Heart left ventricle (tissue), 16 donors: ENCODE data around the gene ATP7B. TPM values are rescaled to one million over a fixed set of nuclear protein-coding genes. Genes with fewer than 3 reads are reported as not detected.

Experiments used
- ATAC-seq, 4 donors: fragments of 200-7000 bp; cut with Tn5 transposase; one replicate each; pipeline ENCODE4 v1.9.1; 2020 to 2022; ENCODE audit warnings: moderate library complexity in 4 of 4, mild to moderate bottlenecking in 3 of 4, moderate number of reproducible peaks in 1 of 4
- DNase-seq, 5 donors: peaks; one replicate each; pipeline ENCODE4 v3.0.0-alpha.2; 2020
- H3K27ac ChIP-seq, 12 donors: fragments of 200-600 bp; sonication (generic) in 4 of 12; one replicate each; pipeline versions ENCODE4 v1.5.0 to v1.8.0; 2016 to 2022; ENCODE audit warnings: mild to moderate bottlenecking in 2 of 12
- H3K27me3 ChIP-seq, 9 donors: fragments of 200-600 bp; sonication (generic) in 2 of 9; one replicate each; pipeline versions ENCODE4 v1.5.1 to v1.8.0; 2016 to 2022; ENCODE audit warnings: mild to moderate bottlenecking in 3 of 9
- H3K36me3 ChIP-seq, 9 donors: fragments of 200-600 bp; sonication (generic) in 2 of 9; one replicate each; pipeline versions ENCODE4 v1.5.0 to v1.8.0; 2018 to 2022; ENCODE audit warnings: mild to moderate bottlenecking in 2 of 9
- H3K4me1 ChIP-seq, 12 donors: fragments of 200-600 bp; sonication (generic) in 4 of 12; one replicate each; pipeline versions ENCODE4 v1.5.0 to v1.8.0; 2016 to 2022; ENCODE audit warnings: mild to moderate bottlenecking in 3 of 12
- H3K4me3 ChIP-seq, 12 donors: fragments of 200-600 bp; sonication (generic) in 4 of 12; one replicate each; pipeline versions ENCODE4 v1.5.0 to v1.8.0; 2017 to 2022; ENCODE audit warnings: mild to moderate bottlenecking in 9 of 12, moderate library complexity in 4 of 12
- H3K9me3 ChIP-seq, 12 donors: fragments of 200-600 bp; sonication (generic) in 4 of 12; one replicate each; pipeline versions ENCODE4 v1.5.0 to v1.8.0; 2016 to 2022; ENCODE audit warnings: mild to moderate bottlenecking in 1 of 12
- POLR2A ChIP-seq, 2 donors: fragments of 450-650 bp; IDR thresholded peaks; one replicate each; pipeline ENCODE4 v1.6.1; 2017; ENCODE audit warnings: antibody characterized with exemption in 2 of 2, mild to moderate bottlenecking in 2 of 2, moderate library complexity in 2 of 2
- WGBS, 4 donors: extraction: QIAGEN DNeasy Blood & Tissue Kit in 2 of 4; methylation state at CpG; one replicate each; pipeline versions ENCODE4 v1.1.5 to v1.1.7; 2013 to 2018; 5-methylcytosine and 5-hydroxymethylcytosine counted together
- intact Hi-C, 10 donors: fragments of 100-400 bp; cut with DNase I; formaldehyde crosslinking; loops; one replicate each; pipeline versions ENCODE4 v1.11.1 to v1.14.2; 2022
- polyA plus RNA-seq, 2 donors: library from polyadenylated mRNA; stranded (reverse); fragments of 200-250 nt; gene quantifications; one replicate each; pipeline ENCODE4 v1.2.3, GENCODE V29; 2013
- total RNA-seq, 9 donors: library from RNA; depleted of rRNA in 2 of 9; stranded (reverse); fragments of >200 nt in 2 of 9; fragmentation: NEBNext Ultra II Directional in 3 of 9; extraction: Animal tissue kit (Norgen Biotek cat#: 25700) in 3 of 9; gene quantifications; one replicate each; pipeline versions ENCODE4 v1.1.0 to v1.2.4, GENCODE V29; 2016 to 2023
- TF ChIP-seq, protein P1 (sequence below), 12 donors: fragments of 200-600 bp; sonication (generic) in 4 of 12; IDR thresholded peaks; one replicate each; pipeline versions ENCODE4 v1.5.0 to v1.8.0; 2018 to 2022; ENCODE audit warnings: antibody characterized with exemption in 12 of 12, mild to moderate bottlenecking in 5 of 12
- donor health status: ischemic (EF 13 %, LVEDD 7.1; RV severe dilation, severe dysfunction).
- donor health status: healthy with polysubstance abuse.
- donor health status: DM: no; HTN: yes; CAD: no.
- donor health status: DM: no; HTN: no; CAD: no.
- donor health status: ischemic (EF 25% LVEDD 6.9; RV normal size, moderate dysfunction).
- donor health status: ischemic (EF 25% LVEDD 5.7; RV mildly dilated, moderate dysfunction).
- donor health status: healthy.
- donor health status: DM: yes; HTN: yes; CAD: no.
- donor health status: ischemic (EF 35%, LVEDD 5.7; RV mildly dilated, moderate dysfunction).
- donor health status: nonischemic (EF 11% LVEDD 7.7; RV severe dilation, severe dysfunction).
- donor health status: DM: yes; HTN: yes; CAD: no.
- donor health status: PGD.
- donor health status: ischemic (EF 29% LVEDD 5.4; RV normal size, mild dysfunction).
- donor health status: nonischemic (EF 23%, LVEDD 6.1; RV moderate dilation, normal function).

ATP7B gene
- total and polyA plus RNA-seq, 11 donors = 2.7 to 11.4 (median 4.3) TPM

DNA sequence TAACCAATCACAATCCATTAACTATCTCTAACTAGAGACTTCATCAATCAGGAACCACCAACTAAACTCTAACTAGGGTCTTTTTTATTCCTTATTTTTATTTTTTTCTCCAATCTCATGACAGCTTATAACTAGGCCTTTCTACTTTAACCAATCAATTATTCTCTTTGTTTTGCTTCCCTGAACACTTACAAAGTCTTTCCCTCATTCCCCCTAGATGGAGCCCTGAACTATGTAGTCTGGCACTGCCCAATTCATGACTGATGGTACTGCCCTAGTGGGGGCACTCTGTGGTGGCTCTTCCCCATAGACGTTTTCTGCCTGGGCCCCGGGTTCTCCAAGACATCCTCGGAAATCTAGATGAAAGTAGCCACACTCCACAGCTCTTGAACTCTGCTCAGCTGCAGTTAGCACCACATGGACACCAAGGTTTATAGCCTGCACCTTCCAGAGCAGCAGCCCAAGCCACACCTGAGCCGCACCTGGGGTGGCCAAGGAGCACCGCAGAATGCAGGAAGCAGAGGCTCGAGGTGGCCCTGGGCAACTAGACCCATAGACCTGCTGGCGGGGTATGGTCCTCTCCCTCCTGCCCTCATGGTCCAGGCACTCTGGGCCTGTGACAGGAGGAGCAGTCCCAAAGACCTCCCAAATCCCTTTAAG is 6.6 kb downstream of the ATP7B start:
- Histone ChIP-seq H3K9me3 (no peaks in the 10 kb centered on the region), H3K27ac (no peak overlapping the region), H3K27me3 (no peaks in the 10 kb centered on the region), H3K36me3 (no peaks in the 10 kb centered on the region), H3K4me1 (peaks cover 0 to 13% (median 0%) of the 10 kb centered on the region in 12 donors), H3K4me3 (no peak overlapping the region)
- DNase-seq = no peak
- ATAC-seq = peak in 1 of 4 donors; percentile 33
- WGBS, 4 donors = 87 to 92% (median 88%) methylated on average over 7 of the region's 7 CpGs
- TF ChIP-seq, protein P1, sequence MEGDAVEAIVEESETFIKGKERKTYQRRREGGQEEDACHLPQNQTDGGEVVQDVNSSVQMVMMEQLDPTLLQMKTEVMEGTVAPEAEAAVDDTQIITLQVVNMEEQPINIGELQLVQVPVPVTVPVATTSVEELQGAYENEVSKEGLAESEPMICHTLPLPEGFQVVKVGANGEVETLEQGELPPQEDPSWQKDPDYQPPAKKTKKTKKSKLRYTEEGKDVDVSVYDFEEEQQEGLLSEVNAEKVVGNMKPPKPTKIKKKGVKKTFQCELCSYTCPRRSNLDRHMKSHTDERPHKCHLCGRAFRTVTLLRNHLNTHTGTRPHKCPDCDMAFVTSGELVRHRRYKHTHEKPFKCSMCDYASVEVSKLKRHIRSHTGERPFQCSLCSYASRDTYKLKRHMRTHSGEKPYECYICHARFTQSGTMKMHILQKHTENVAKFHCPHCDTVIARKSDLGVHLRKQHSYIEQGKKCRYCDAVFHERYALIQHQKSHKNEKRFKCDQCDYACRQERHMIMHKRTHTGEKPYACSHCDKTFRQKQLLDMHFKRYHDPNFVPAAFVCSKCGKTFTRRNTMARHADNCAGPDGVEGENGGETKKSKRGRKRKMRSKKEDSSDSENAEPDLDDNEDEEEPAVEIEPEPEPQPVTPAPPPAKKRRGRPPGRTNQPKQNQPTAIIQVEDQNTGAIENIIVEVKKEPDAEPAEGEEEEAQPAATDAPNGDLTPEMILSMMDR (IDR thresholded peaks at IDR 0.05) = no peak
- TF ChIP-seq POLR2A (IDR thresholded peaks at IDR 0.05) = no peak
- intact Hi-C loops = loop anchor here in 8 of 10 donors (5.0 to 10.0 kb wide), 5 partner anchors 123 to 448 kb away; partner anchors contain the start of genes NEK5 (in 6 of the 8) and VPS36 (in 1 of the 8)

- no peak for ATAC-seq
- intact Hi-C loops = loop anchor here in 8 of 10 donors (5.0 to 10.0 kb wide), 5 partner anchors 124 to 449 kb away; partner anchors contain the start of genes NEK5 (in 6 of the 8) and VPS36 (in 1 of the 8)
- no peak for DNase-seq
- Histone ChIP-seq H3K9me3 (no peaks in the 10 kb centered on the region), H3K36me3 (no peaks in the 10 kb centered on the region), H3K4me3 (no peak overlapping the region), H3K27me3 (no peaks in the 10 kb centered on the region), H3K4me1 (peaks cover 0 to 19% (median 4%) of the 10 kb centered on the region in 12 donors), H3K27ac (no peak overlapping the region)
- TF ChIP-seq, protein P1 (IDR thresholded peaks at IDR 0.05) = no peak
- TF ChIP-seq POLR2A (IDR thresholded peaks at IDR 0.05) = no peak
- WGBS, 4 donors = 70 to 85% (median 82%) methylated on average over 4 of the region's 4 CpGs
Observed at GRCh38 chr13:52003541-52003940, 7.7 kb downstream of the ATP7B start.

- Histone ChIP-seq H3K27ac (no peak overlapping the region), H3K27me3 (no peaks in the 10 kb centered on the region), H3K9me3 (no peaks in the 10 kb centered on the region), H3K4me3 (no peak overlapping the region), H3K36me3 (no peaks in the 10 kb centered on the region), H3K4me1 (peaks cover 0 to 20% (median 4%) of the 10 kb centered on the region in 12 donors)
- no peak for ATAC-seq
- TF ChIP-seq POLR2A (IDR thresholded peaks at IDR 0.05) = no peak
- TF ChIP-seq, protein P1 (IDR thresholded peaks at IDR 0.05) = no peak
- intact Hi-C loops = loop anchor here in 8 of 10 donors (5.0 to 10.0 kb wide), 5 partner anchors 125 to 450 kb away; partner anchors contain the start of genes NEK5 (in 6 of the 8) and VPS36 (in 1 of the 8)
- 72 to 83% (median 78%) methylated on average over 3 to 4 of the region's 4 CpGs for WGBS, 4 donors
- no peak for DNase-seq
Observed at GRCh38 chr13:52002361-52002760, 8.9 kb downstream of the ATP7B start.

DNA sequence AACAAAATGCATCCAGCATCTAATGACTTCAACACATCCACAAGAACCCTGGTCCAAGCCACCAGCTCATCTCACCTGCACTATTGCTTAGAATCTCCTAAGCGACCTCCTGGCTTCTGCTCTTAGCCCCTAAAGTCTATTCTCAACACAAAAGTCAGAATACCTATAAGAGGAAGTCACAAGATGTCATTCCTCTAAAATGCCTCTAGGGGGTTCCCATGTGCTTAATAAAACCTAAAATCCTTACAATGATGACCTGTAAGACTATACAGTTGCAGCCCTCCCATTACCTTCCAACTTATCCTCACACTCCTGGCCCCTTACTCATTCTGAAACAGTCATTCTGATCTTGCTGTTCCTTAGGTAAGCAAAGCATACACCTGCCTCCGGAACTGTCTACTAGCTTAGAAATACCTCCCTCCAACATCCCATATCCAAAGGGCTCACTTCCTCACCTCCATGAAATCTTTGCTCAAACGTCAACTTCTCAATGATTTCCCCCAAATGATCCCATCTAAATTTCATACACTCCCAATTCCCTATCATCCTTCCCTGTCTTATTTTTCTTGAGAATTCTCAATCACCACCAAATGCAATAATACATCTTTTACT is 10.0 kb downstream of the ATP7B start:
- TF ChIP-seq, protein P1 (IDR thresholded peaks at IDR 0.05) = peak; percentile 52 to 83 (median 69)
- no peak for TF ChIP-seq POLR2A (IDR thresholded peaks at IDR 0.05)
- peak in 3 of 4 donors; percentile 36 to 48 (median 40) for ATAC-seq
- WGBS, 4 donors = 54 to 61% (median 57%) methylated on average over 3 of the region's 3 CpGs

More for the DNA sequence above, 10.0 kb downstream of the ATP7B start:
- no peak for DNase-seq
- intact Hi-C loops = loop anchor here in 9 of 10 donors (1.0 to 10.0 kb wide), 8 partner anchors 126 to 451 kb away; partner anchors contain the start of genes NEK5 (in 8 of the 9) and VPS36 (in 1 of the 9)
- Histone ChIP-seq H3K4me1 (peaks cover 0 to 25% (median 5%) of the 10 kb centered on the region in 12 donors), H3K27me3 (no peaks in the 10 kb centered on the region), H3K9me3 (no peaks in the 10 kb centered on the region), H3K4me3 (no peak overlapping the region), H3K27ac (no peak overlapping the region), H3K36me3 (no peaks in the 10 kb centered on the region)
